HG03060 (cell line): ENCODE data around the gene LAMA5.
A peak's percentile ranks its signal among the peaks of the same experiment; 100 is the strongest.

Source experiments
- ATAC-seq: cut with Tn5 transposase; IDR thresholded peaks from one replicate; pipeline ENCODE4 v1.9.1; 2021; ENCODE audit warnings: low read depth, moderate number of reproducible peaks; ENCODE audit not compliant: unreplicated experiment

The LAMA5 gene

DNA sequence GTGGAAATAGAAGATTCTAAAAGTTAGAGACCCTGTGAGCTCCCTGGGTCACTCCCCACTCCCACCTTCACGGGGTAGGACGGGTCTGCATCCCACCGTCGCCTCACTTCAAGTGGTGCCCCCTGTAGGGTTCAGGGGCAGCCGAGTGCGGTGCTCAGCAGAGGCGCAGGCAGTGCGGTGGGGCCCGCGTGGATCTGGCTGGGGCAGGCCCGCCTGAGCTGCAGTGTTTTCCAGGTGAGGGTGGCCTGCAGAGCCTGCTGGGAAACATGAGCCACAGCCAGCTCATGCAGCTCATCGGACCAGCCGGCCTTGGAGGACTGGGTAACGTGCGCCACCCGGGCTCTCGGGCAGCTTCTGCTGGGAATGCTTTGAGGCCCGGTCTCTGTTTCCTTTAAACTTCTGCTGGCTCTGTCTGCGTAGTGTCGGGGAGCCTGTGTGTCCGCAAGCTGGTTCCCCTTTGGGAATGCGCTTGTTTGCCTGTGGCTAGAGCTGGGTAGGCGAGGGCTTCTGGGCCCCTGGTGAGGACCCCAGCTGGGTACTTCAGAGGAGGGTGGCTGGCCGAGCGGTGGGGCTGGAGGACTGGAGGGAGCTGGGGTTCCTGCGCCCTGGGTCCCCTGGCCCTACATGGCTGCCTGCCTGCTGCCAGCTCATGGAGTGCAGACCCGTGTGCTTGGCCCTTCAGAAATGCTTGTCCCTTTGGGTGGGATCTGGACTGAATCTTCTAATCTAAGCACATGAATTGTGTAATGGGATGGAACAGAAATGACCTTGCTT lies 60.5 kb downstream of the LAMA5 start:
- ATAC-seq: no peak

GRCh38 chr20:62305765-62306413 lies 61.2 kb downstream of the LAMA5 start:
- no peak for ATAC-seq

DNA sequence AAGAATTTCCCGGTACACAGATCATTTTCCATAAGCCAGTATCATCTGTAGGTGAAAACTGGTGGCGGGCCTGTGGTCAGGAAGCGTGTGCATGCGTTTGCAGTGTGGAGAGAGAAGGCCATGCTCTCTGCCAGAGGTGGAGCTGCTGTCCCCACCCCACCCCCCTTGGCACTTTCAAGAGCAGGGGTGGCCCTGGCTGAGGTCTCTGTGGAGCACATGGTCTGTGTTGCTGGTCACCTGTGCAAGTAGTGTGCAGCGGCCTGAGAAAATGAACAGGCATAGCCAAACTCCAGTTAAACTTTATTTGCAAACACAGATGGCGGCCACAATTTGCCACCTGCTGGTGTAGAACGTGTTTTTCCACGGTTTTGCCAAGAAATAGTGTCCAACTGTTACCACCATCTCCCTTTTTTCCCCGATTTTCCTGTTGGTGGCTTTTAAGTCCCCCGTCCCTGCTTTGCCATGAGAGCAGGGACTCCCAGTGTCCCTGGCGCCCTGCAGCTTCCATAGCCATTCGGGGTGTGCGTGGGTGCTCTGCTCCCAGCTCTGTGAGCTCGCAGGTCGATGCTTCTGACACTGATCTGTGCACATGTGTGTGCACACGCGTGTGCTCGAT lies 61.9 kb downstream of the LAMA5 start:
- ATAC-seq: no peak

DNA sequence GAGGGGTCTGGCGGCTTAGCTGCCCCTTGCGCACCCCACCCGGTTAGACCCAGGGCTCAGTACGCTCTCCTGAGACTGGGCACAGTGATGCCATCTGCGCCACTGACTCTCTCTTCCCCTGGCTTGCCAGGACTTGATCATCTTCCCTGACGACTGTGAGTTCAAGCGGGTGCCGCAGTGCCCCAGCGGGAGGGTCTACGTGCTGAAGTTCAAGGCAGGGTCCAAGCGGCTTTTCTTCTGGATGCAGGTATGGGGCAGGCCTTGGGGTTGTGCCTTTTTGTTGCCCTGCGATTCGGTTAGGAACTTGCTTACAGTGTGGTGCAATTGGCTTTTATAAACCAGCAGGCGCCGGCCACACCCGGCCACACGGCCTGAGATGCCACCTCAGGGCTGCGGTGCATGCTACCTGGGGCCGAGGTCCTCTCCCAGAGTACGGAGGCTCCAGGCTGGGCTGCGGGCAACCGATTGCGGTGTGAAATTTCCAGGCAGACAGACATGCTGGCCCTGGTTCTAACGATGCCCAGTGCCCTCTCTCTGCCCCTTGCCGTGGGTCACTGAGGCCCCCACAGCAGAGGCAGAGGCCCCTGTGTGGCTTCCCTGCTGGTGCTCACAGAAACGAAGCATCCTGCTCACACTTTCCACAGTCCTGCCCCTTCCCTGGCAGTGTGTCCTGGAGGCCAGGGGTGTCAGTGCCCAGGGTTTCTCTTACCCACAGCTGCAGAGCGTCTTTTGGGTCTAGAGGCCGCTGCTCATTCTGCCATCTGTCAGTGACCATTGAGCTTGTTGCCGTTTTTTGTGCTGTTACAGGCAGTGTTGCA lies 62.6 kb downstream of the LAMA5 start:
- ATAC-seq: no peak

DNA sequence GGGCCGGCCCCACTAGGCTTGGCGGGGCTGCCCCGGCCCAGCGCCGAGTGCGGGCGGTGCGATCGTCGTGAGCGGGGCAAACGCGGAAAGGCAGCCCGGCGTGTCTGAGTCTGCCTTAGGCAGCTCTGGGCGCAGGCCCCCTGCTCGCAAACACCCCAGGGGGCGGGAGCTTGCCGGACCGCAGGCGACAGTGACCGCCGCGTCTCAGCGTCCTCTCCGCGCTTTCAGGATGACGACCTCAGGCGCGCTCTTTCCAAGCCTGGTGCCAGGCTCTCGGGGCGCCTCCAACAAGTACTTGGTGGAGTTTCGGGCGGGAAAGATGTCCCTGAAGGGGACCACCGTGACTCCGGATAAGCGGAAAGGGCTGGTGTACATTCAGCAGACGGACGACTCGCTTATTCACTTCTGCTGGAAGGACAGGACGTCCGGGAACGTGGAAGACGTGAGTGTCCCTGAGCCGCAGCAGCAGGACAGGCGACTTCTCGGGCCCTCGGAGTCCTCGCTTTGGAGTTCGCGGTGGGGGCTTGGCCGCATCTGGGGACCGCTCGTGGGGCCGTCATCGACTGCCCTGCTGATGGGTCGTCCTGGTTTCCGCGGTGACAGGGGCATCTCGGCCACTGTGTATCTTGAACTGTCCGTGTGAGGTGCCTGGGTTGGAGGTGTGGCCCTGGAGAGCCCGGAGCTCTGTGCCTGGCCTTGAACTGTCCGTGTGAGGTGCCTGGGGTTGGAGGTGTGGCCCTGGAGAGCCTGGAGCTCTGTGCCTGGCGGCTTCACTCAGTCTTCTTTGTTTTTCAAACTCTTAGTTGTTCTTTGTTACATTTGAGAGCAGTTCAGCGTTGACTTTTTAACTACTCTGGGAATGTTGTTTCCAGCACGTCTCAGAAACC lies 63.5 kb downstream of the LAMA5 start:
- ATAC-seq: no peak

DNA sequence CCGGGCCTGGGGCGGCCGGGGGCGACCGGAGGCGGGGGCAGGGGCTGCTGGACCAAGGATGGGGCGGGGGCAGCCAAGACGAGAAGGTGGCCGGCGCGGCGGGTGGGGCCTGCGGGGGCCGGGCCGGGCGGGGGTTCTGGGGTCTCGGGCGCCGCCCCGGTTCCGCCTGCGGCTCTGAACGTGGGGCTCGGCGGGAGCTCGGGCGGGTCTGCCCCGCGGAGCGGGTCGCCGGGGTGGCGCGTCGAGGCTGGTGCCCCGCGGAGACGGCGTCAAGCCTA lies 64.1 kb downstream of the LAMA5 start:
- no peak for ATAC-seq

GRCh38 chr20:62302341-62303061 lies 64.6 kb downstream of the LAMA5 start, which contains the start of gene ADRM1:
Gene ADRM1 (plus strand): TSS chr20:62302997. CDS start chr20:62303569, 572 bp downstream.
- ATAC-seq: peak; percentile 61

DNA sequence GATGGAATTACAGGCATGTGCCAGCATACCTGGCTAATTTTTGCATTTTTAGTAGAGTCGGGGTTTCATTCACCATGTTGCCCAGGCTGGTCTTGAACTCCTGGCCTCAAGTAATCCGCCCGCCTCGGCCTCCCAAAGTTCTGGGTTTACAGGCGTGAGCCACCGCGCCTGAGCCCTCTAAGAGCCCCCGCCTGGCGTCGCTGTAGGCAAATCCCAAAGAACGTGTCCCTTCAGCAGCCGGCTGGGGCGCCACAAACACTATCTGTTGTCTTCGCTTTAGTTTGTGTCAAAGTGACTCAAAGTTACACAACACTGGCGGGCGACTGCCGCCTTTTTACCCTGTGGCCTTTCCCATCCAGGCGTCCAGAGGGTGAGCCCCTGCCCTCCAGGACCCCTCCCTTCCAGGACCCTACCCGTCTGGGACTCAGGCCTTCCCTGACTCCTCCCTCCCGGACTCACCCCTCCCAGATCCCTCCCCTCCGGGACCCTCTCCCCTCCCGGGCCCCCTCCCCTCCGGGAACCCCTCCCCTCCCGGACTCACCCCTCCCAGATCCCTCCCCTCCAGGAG lies 65.3 kb downstream of the LAMA5 start:
- ATAC-seq: peak; percentile 43

- ATAC-seq: no peak
Measured at GRCh38 chr20:62301111-62301668, 65.9 kb downstream of the LAMA5 start.

- ATAC-seq: no peak
Measured at GRCh38 chr20:62300319-62300718, 66.8 kb downstream of the LAMA5 start.

DNA sequence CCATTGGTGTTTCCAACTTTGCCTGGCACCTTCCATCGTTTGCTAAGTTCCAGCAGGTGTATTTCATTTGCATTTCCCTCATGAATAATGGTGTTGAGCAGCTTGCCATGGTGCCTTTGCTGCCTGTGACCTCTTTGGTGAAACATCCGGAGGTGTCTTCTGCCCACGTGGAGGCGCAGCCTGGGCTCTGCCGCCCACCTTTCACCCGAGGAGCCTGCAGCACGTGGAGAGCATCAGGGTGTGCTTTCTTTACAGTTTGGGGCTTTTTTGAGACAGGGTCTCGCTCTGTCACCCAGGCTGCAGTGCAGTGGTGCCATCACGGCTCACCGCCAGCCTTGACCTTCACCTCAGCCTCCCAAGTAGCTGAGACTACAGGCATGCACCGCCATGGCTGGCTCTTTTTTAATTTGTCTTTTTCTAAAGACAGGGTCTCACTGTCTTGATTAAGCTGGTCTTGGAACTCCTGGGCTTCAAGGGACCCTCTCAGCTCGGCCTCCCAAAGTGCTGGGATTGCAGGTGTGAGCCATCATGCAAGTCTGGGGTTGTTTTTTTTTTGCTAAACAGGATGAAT lies 67.4 kb downstream of the LAMA5 start:
- no peak for ATAC-seq

DNA sequence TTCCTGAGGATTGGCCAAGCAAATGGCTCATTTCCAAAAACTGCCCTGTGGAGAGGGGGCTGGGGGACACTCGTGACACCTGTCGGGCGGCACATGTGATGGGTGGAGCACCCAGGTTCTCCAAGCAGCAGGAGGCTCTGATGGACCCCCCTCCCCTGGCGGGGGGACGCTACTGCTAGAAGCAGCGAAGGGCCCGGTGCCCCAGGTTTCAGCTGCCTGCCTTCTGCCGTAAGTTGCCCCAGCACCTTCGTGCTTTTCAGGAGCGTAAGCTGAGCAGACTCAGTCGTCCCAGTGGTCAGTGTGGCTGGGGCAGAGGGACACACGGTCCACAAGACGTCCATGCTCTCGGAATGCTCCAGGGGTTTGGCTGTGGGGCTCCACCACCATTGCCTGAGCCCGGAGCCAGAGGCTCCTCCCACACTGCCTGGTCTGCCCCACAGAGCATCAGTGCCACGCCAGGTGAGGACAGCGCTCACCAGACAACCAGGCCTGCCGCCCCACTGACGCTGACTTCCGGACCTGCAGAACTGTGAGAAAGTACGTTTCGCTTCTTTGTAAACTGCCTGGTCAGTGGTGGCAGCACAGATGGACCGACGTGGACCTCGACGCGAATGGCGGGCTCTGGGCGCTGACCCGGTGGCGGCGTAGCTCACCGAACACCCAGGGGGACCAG lies 68.4 kb downstream of the LAMA5 start:
- no peak for ATAC-seq

- ATAC-seq: no peak
Measured at GRCh38 chr20:62297449-62298227, 69.5 kb downstream of the LAMA5 start.

- no peak for ATAC-seq
Measured at GRCh38 chr20:62296724-62297448, 70.2 kb downstream of the LAMA5 start.

DNA sequence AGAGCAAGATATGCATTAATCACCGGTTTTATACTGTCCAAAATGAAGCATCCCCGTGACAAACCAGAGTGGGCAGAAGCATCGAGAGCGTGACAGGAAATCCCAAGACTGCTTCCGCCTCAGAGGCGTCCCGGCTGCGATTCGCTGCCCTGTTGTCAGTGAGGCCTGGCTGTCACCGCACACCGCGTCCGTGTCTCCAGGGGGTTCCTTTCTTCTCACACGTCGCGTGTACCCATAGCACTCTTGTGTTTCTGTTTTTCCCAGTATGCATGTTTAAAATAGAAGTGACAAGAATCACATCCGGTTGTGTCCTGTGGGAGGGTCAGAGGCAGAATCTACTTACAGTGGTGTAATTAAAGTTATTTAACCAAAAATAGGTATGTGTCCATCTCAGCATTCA lies 72.6 kb downstream of the LAMA5 start:
- ATAC-seq: no peak

DNA sequence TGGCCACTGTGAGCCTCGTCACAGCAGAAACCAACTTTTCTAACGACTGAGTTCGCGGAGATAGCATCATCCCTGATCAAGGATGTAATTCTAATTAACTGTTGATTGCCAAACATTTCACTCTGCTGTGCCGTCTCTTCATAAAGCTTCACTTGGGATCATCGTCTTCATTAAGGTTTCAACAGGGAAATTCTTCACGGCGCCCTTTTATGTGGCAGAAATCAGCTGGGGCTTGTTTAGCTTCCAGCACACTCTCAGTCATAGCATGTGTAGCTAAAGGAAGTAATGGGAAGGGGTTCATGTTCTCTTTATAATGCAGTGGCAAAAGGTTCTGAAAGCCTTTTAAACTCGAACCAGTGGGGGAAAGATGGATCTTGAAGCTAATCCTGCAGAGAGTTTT lies 73.2 kb downstream of the LAMA5 start:
- no peak for ATAC-seq
